ENCODE results near the gene LIPF. TPM values are rescaled to one million over a fixed set of nuclear protein-coding genes. Genes with fewer than 3 reads are reported as not detected.

Gene LIPF
- total and polyA plus RNA-seq, 2 of the 4 experiments (the other 2 are of a cell fraction), result not detected

DNA sequence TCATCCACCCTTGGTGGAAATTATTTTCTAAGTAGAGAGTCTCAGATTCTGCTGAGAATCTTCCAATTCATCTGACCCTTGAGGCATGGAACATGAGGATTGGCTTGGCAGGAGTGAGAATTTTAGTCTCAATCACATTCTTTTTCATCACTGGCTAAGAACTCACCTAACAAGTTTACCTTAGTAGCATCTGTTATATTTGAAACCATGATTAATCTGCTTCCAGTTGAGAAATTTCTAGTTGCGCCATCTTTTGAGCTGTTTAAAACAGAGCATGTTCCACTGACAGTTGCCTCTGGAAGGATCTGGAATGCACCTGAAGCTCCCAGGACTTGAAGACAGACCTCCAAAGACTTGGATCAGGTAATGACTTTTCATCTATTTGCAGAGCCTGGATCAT is 41.7 kb downstream of the LIPF start, which contains the start of gene LIPK:
Gene LIPK (plus strand): TSS at position 292 of the 400 bp plus-strand sequence. CDS start 18,295 bp downstream, outside the sequence.
- H3K4ac ChIP-seq (ENCODE audit: low read depth, low read length), result no peak within 1 kb of the TSS
- no peak within 1 kb of the TSS for H3K18ac ChIP-seq (ENCODE audit: low read depth, low read length)
- no peak within 1 kb of the TSS for H3K14ac ChIP-seq (replicated peaks; ENCODE audit: low read depth, low read length)
- H2BK15ac ChIP-seq (ENCODE audit: low read depth, low read length), result no peak within 1 kb of the TSS
- no peak within 1 kb of the TSS for H2AFZ ChIP-seq (replicated peaks; ENCODE audit: low read length, poor library complexity)
- peaks cover 2% of the 10 kb centered on the region; the same call in 1 of the 2 replicates for H3K27me3 ChIP-seq (ENCODE audit: control insufficient read depth, insufficient read depth, low read length)
- no peak within 1 kb of the TSS for H2BK5ac ChIP-seq (ENCODE audit: low read depth, low read length, poor library complexity, severe bottlenecking)
- H3K23ac ChIP-seq (ENCODE audit: low read depth, low read length), result no peak within 1 kb of the TSS
- no peaks in the 10 kb centered on the region for H3K9me1 ChIP-seq (ENCODE audit: insufficient read depth, low read length)
- no peak for ATAC-seq (ENCODE audit: low read depth)
- POLR2A ChIA-PET (ENCODE audit: unreplicated experiment), result no interaction called here
- no peak within 1 kb of the TSS for H2AK9ac ChIP-seq (replicated peaks; ENCODE audit: low read depth, low read length, poor library complexity)
- no peaks in the 10 kb centered on the region for H3K9me3 ChIP-seq (ENCODE audit: control insufficient read depth, insufficient read depth, low read length)
- H3K56ac ChIP-seq (ENCODE audit: extremely low read depth, insufficient read depth, low read length), result no peak within 1 kb of the TSS
- TF ChIP-seq, protein P1, sequence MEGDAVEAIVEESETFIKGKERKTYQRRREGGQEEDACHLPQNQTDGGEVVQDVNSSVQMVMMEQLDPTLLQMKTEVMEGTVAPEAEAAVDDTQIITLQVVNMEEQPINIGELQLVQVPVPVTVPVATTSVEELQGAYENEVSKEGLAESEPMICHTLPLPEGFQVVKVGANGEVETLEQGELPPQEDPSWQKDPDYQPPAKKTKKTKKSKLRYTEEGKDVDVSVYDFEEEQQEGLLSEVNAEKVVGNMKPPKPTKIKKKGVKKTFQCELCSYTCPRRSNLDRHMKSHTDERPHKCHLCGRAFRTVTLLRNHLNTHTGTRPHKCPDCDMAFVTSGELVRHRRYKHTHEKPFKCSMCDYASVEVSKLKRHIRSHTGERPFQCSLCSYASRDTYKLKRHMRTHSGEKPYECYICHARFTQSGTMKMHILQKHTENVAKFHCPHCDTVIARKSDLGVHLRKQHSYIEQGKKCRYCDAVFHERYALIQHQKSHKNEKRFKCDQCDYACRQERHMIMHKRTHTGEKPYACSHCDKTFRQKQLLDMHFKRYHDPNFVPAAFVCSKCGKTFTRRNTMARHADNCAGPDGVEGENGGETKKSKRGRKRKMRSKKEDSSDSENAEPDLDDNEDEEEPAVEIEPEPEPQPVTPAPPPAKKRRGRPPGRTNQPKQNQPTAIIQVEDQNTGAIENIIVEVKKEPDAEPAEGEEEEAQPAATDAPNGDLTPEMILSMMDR (conservative IDR thresholded peaks at IDR 0.05; ENCODE audit: low read depth, low read length), result no peak
- TF ChIP-seq FOS (IDR thresholded peaks at IDR 0.05; ENCODE audit: low read depth, low read length) (no peak), CHD1 (IDR thresholded peaks at IDR 0.05; ENCODE audit: low read depth, low read length) (no peak)
- DNase-seq, result no peak
- no peak within 1 kb of the TSS for H3K4me2 ChIP-seq (ENCODE audit: low read depth, low read length)
- H3K79me1 ChIP-seq (ENCODE audit: low read depth in 1 of 2, low read length in 2 of 2), result no peaks in the 10 kb centered on the region
- no peak within 1 kb of the TSS for H2BK120ac ChIP-seq (ENCODE audit: low read depth, low read length)
- intact Hi-C loops (cut with micrococcal nuclease), result loop anchor here (5.0 kb wide), 1 partner anchor 76 kb away; no protein-coding TSS in a partner anchor
- no CpG with 5 or more reads among the region's 1 CpG for WGBS, 2 experiments (ENCODE audit: extremely low coverage in 2 of 2, insufficient read length in 1 of 2)
- H3K36me3 ChIP-seq (ENCODE audit: control insufficient read depth, insufficient read depth, low read length), result no peaks in the 10 kb centered on the region
- in situ Hi-C loops (cut with MboI; ENCODE audit: low sequenced_read_pairs), result no loop called here
- H3K4me3 ChIP-seq (ENCODE audit: insufficient read depth, low read depth, low read length), result no peak within 1 kb of the TSS
- H3K4me1 ChIP-seq (ENCODE audit: control insufficient read depth, insufficient read depth, low read length), result no peaks in the 10 kb centered on the region
- CTCF ChIA-PET, result no interaction called here
- H4K5ac ChIP-seq (ENCODE audit: low read depth, low read length), result no peak within 1 kb of the TSS
- no peak within 1 kb of the TSS for H4K91ac ChIP-seq (ENCODE audit: insufficient read depth, low read depth, low read length)
- no peak within 1 kb of the TSS for H3K9ac ChIP-seq (ENCODE audit: low read depth, low read length)
- no peak within 1 kb of the TSS for H2BK20ac ChIP-seq (ENCODE audit: low read depth, low read length)
- no peaks in the 10 kb centered on the region for H4K20me1 ChIP-seq (ENCODE audit: insufficient read depth, low read length)
- H2AK5ac ChIP-seq (ENCODE audit: low read depth, low read length), result no peak within 1 kb of the TSS
- BruUV-seq (replicated peaks), result no TSS peak
- no peak within 1 kb of the TSS for H3K27ac ChIP-seq (ENCODE audit: insufficient read depth, low read length)
- H4K8ac ChIP-seq (ENCODE audit: low read depth in 2 of 2, low read length in 2 of 2), result no peak within 1 kb of the TSS
- dilution Hi-C loops (cut with HindIII; ENCODE audit: low sequenced_read_pairs, unreplicated experiment), result no loop called here
